HT1080 (cell line): Measurements from ENCODE around the gene PRPS1L1. TPM values are rescaled to one million over a fixed set of nuclear protein-coding genes. Genes with fewer than 3 reads are reported as not detected.

Source experiments
- total RNA-seq: library from RNA; depleted of rRNA; stranded (reverse); fragments of >200 nt; shearing (Covaris generic); gene quantifications from 2 replicates; pipeline ENCODE4 v1.2.3, GENCODE V29; 2014; rRNA removed

PRPS1L1 gene
- total RNA-seq, 1 experiment from 2014 or later: not detected

Other genes starting within 250 kb of the PRPS1L1 start
- gene SNX13, start 87.4 kb downstream of the PRPS1L1 start, total RNA-seq: 19.1 and 22.8 TPM in 2 replicates